MCF 10A (cell line): ENCODE results near the gene INIP. TPM values are rescaled to one million over a fixed set of nuclear protein-coding genes. Genes with fewer than 3 reads are reported as not detected.
"Not testable (repeated sequence)": the region's sequence is repeated elsewhere in the genome, so short reads cannot be mapped to it uniquely, and the experiment has no call there.

Experiments
- BruUV-seq: library from RNA; stranded (reverse); fragments of 400-500 nt; replicated peaks from 2 replicates; lab custom pipeline; 2021; lab: Mats Ljungman, UMichigan
- CTCF ChIA-PET: fragments of 300-600 bp; sonication (Branson Sonifier 250); formaldehyde crosslinking; extraction: SDS; loops from one replicate; lab custom pipeline; 2021; ENCODE audit warnings: antibody characterized with exemption, inconsistent platforms; lab: Yijun Ruan, JAX
- POLR2A ChIA-PET: fragments of 300-600, 350-650 bp; sonication (Branson Sonifier 250); formaldehyde crosslinking; extraction: SDS; loops from one replicate; lab custom pipeline; 2020; ENCODE audit warnings: antibody characterized with exemption, inconsistent platforms; lab: Yijun Ruan, JAX
- DNase-seq: peaks from one replicate; pipeline ENCODE4 v3.0.0-alpha.2; 2018; ENCODE audit not compliant: unreplicated experiment
- H3K27ac Mint-ChIP-seq: one replicate; pipeline ENCODE4 v1.8.0; 2022; ENCODE audit warnings: mild to moderate bottlenecking, low read depth, mixed read lengths; ENCODE audit not compliant: unreplicated experiment
- H3K27me3 Mint-ChIP-seq: one replicate; pipeline ENCODE4 v1.8.0; 2022; ENCODE audit warnings: mixed read lengths; ENCODE audit not compliant: insufficient read depth, unreplicated experiment
- H3K36me3 Mint-ChIP-seq: one replicate; pipeline ENCODE4 v1.8.0; 2022; ENCODE audit warnings: mild to moderate bottlenecking, moderate library complexity, mixed read lengths; ENCODE audit not compliant: insufficient read depth, unreplicated experiment
- H3K4me1 Mint-ChIP-seq: one replicate; pipeline ENCODE4 v1.8.0; 2022; ENCODE audit warnings: mixed read lengths; ENCODE audit not compliant: insufficient read depth, unreplicated experiment
- H3K4me3 Mint-ChIP-seq: one replicate; pipeline ENCODE4 v1.8.0; 2022; ENCODE audit warnings: mild to moderate bottlenecking, moderate library complexity, mixed read lengths; ENCODE audit not compliant: unreplicated experiment
- H3K9me3 Mint-ChIP-seq: one replicate; pipeline ENCODE4 v1.8.0; 2022; ENCODE audit warnings: mixed read lengths; ENCODE audit not compliant: unreplicated experiment
- CTCF ChIP-seq: fragments of 200-600 bp; IDR thresholded peaks from one replicate; pipeline ENCODE4 v1.8.0; 2022; ENCODE audit warnings: antibody characterized with exemption, mild to moderate bottlenecking; ENCODE audit not compliant: unreplicated experiment
- intact Hi-C: fragments of 100-400 bp; cut with micrococcal nuclease; formaldehyde crosslinking; loops from 2 replicates; pipeline ENCODE4 v1.14.1; 2022
- total RNA-seq: library from RNA; stranded (reverse); gene quantifications from 2 replicates; pipeline ENCODE4 v1.2.3, GENCODE V29; 2022

Gene INIP
- total RNA-seq, 1 experiment from 2014 or later = 28.0 TPM

DNA sequence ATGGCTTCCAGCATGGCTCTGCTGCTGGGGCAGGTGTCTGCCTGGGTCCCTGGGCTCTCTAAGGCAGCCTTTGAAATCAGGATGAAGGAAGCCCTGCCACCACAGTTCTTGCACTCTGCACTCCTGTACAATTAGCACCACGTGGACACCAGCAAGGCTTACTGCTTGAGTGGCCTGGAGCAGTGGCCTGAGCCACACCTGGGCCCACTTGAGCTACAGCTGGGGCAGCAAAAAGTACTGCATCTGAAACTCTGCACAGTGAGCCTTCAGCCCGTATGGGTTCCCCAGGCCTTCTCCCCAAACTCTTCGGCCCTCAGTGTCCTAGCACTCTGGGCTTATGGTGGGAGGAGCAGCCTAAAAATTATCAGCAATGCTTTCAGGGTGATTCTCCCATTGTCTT is 8.0 kb upstream of the INIP start:
- POLR2A ChIA-PET = no interaction called here
- H3K27ac Mint-ChIP-seq = no peak overlapping the region
- no peaks in the 10 kb centered on the region for H3K4me1 Mint-ChIP-seq
- DNase-seq = no peak
- intact Hi-C loops = no loop called here
- CTCF ChIA-PET = no interaction called here
- H3K36me3 Mint-ChIP-seq = no peaks in the 10 kb centered on the region
- no peaks in the 10 kb centered on the region for H3K9me3 Mint-ChIP-seq
- H3K27me3 Mint-ChIP-seq = no peaks in the 10 kb centered on the region
- H3K4me3 Mint-ChIP-seq = no peak overlapping the region
- no TSS peak for BruUV-seq
- TF ChIP-seq CTCF = no peak

DNA sequence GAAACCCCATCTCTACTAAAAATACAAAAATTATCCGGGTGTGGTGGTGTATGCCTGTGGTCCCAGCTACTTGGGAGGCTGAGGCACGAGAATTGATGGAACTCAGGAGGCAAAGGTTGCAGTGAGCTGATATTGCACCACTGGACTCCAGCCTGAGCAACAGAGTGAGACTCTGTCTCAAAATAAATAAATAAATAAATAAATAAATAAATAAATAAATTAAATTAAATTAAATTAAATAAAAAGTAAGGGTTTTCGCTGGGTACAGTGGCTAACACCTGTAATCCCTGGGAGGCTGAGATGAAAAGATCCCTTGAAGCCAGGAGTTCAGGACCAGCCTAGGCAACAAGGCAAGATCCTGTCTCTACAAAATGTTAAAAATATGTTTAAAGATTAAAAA is 4.8 kb upstream of the INIP start:
- H3K27me3 Mint-ChIP-seq, H3K4me1 Mint-ChIP-seq, H3K4me3 Mint-ChIP-seq, H3K9me3 Mint-ChIP-seq, H3K36me3 Mint-ChIP-seq, DNase-seq, intact Hi-C loops, BruUV-seq, H3K27ac Mint-ChIP-seq: not testable (repeated sequence)
- ChIA-PET CTCF (interaction anchor here (1.6 kb wide), 1 partner anchor 190 kb away, joined by 7 read pairs; no protein-coding TSS in a partner anchor), POLR2A (interaction anchor here (0.6 kb wide), 2 partner anchors 9 to 288 kb away, joined by 3 read pairs; no protein-coding TSS in a partner anchor)

DNA sequence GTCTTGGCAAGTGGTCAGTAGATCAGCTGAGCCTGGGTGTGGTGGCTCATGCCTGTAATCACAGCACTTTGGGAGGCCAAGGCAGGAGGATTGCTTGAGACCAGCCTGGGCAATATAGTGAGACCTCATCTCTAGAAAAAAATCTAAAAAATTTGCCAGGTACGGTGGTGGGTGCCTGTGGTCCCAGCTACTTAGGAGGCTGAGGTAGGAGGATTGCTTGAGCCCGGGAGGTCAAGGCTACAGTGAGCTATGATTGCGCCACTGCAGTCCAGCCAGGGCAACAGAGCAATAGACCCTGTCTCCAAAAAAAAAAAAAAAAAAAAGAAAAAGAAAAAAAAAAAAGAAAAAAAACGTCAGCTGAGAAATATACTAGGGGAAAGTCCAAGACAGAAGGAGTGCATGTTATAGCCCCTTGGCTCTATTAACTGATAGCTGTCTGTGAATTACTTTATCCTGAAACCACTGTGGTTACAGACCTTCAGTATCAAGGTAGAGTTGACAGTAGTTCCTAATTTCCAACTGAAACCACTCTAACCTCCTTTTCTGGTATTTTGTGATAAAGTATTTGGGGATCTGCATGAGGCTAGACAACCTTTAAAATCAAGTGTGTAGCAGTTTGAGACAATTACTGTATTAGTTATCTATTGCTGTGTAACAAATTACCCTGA is 2.3 kb upstream of the INIP start:
- DNase-seq = no peak
- CTCF ChIA-PET = interaction anchor here (0.6 to 3.8 kb wide), 4 partner anchors 99 to 1470 kb away, joined by 3 to 17 read pairs (median 4); no protein-coding TSS in a partner anchor
- no peak overlapping the region for H3K4me3 Mint-ChIP-seq
- BruUV-seq = no TSS peak
- H3K36me3 Mint-ChIP-seq = no peaks in the 10 kb centered on the region
- no peaks in the 10 kb centered on the region for H3K9me3 Mint-ChIP-seq
- no peaks in the 10 kb centered on the region for H3K27me3 Mint-ChIP-seq
- H3K4me1 Mint-ChIP-seq = no peaks in the 10 kb centered on the region
- POLR2A ChIA-PET = interaction anchor here (3.8 kb wide), 1 partner anchor 30 kb away, joined by 46 read pairs; the partner anchor contains the start of gene SNX30
- intact Hi-C loops = no loop called here
- H3K27ac Mint-ChIP-seq = no peak overlapping the region
- TF ChIP-seq CTCF = no peak

DNA sequence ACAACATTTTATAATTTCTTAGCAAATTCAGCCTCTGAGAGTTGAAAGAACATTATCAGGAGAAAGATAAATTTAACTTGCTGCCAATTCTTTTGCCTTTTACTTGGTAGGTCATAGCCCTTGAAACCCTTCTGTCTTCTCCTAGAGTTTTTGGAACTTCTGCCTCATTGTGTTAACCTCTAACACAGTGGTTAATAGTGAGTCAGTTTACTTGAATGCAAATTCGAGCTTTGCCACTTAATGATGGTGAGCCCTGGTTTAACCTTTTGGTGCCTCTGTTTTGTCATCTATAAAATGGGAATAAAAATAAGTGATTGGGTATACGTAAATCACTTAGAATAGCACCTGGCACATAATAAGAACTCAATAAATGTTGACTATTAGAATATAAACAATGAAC is 1.8 kb upstream of the INIP start:
- H3K4me1 Mint-ChIP-seq = no peaks in the 10 kb centered on the region
- no peak for DNase-seq
- POLR2A ChIA-PET = interaction anchor here (3.1 to 3.8 kb wide), 2 partner anchors 31 to 341 kb away, joined by 30 to 46 read pairs; partner anchors contain the start of genes HSDL2 and SNX30
- no peak overlapping the region for H3K4me3 Mint-ChIP-seq
- no peak for TF ChIP-seq CTCF
- intact Hi-C loops = loop anchor here (5.0 kb wide), 1 partner anchor 183 kb away; no protein-coding TSS in a partner anchor
- no peaks in the 10 kb centered on the region for H3K36me3 Mint-ChIP-seq
- H3K9me3 Mint-ChIP-seq = no peaks in the 10 kb centered on the region
- no peak overlapping the region for H3K27ac Mint-ChIP-seq
- no peaks in the 10 kb centered on the region for H3K27me3 Mint-ChIP-seq
- CTCF ChIA-PET = interaction anchor here (0.6 to 3.8 kb wide), 5 partner anchors 31 to 340 kb away, joined by 3 to 17 read pairs (median 5); partner anchors contain the start of genes HSDL2 and SNX30
- no TSS peak for BruUV-seq
